IPS-18a (cell line): ENCODE results near the gene SLC34A1.

Experiments used
- H3K27ac ChIP-seq: one replicate; pipeline ENCODE4 v1.5.1; 2013; ENCODE audit warnings: low read length
- H3K27me3 ChIP-seq: one replicate; pipeline ENCODE4 v1.6.1; 2013; ENCODE audit warnings: mild to moderate bottlenecking, low read length; ENCODE audit not compliant: control insufficient read depth, insufficient read depth
- H3K36me3 ChIP-seq: one replicate; pipeline ENCODE4 v1.6.1; 2013; ENCODE audit warnings: low read depth, low read length; ENCODE audit not compliant: control insufficient read depth
- H3K4me1 ChIP-seq: one replicate; pipeline ENCODE4 v1.6.1; 2013; ENCODE audit warnings: low read depth, low read length; ENCODE audit not compliant: control insufficient read depth
- H3K4me3 ChIP-seq: one replicate; pipeline ENCODE4 v1.5.1; 2013; ENCODE audit warnings: low read length
- H3K9ac ChIP-seq: one replicate; pipeline ENCODE4 v1.6.1; 2013; ENCODE audit warnings: mild to moderate bottlenecking, low read length, moderate library complexity
- H3K9me3 ChIP-seq: one replicate; pipeline ENCODE4 v1.6.1; 2013; ENCODE audit warnings: low read depth, low read length; ENCODE audit not compliant: control insufficient read depth

Gene SLC34A1

DNA sequence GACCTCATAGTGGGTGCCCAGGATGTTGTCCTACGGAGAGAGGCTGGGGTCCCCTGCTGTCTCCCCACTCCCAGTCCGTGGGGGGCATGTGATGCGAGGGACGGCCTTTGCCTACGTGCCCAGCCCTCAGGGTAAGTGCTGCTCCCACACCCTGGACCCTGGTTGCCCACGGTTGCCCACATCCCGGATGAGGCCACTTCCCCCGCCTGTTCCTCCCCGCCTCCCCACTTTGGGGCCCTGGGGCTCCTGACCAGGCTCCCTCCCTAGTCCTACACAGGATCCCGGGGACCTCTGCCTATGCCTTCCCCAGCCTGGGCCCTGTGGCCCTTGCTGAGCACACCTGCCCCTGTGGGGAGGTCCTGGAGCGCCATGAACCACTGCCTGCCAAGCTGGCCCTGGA, 1.5 kb downstream of the SLC34A1 start:
- Histone ChIP-seq H3K27ac (no peak overlapping the region), H3K9ac (no peak overlapping the region), H3K36me3 (no peaks in the 10 kb centered on the region), H3K27me3 (peaks cover 17% of the 10 kb centered on the region), H3K9me3 (no peaks in the 10 kb centered on the region), H3K4me3 (no peak overlapping the region), H3K4me1 (no peaks in the 10 kb centered on the region)

GRCh38 chr5:177386542-177386941, 2.3 kb downstream of the SLC34A1 start:
- no peak overlapping the region for H3K9ac ChIP-seq
- no peaks in the 10 kb centered on the region for H3K9me3 ChIP-seq
- H3K4me1 ChIP-seq = no peaks in the 10 kb centered on the region
- peaks cover 17% of the 10 kb centered on the region for H3K27me3 ChIP-seq
- no peaks in the 10 kb centered on the region for H3K36me3 ChIP-seq
- H3K4me3 ChIP-seq = no peak overlapping the region
- no peak overlapping the region for H3K27ac ChIP-seq

GRCh38 chr5:177387405-177387804, 3.2 kb downstream of the SLC34A1 start:
- Histone ChIP-seq H3K9me3 (no peaks in the 10 kb centered on the region), H3K4me3 (no peak overlapping the region), H3K36me3 (no peaks in the 10 kb centered on the region), H3K27ac (no peak overlapping the region), H3K9ac (no peak overlapping the region), H3K27me3 (peaks cover 17% of the 10 kb centered on the region), H3K4me1 (no peaks in the 10 kb centered on the region)

GRCh38 chr5:177388521-177389052, 4.4 kb downstream of the SLC34A1 start:
- Histone ChIP-seq H3K4me1 (no peaks in the 10 kb centered on the region), H3K27ac (no peak overlapping the region), H3K4me3 (no peak overlapping the region), H3K36me3 (no peaks in the 10 kb centered on the region), H3K9ac (no peak overlapping the region), H3K9me3 (no peaks in the 10 kb centered on the region), H3K27me3 (peaks cover 17% of the 10 kb centered on the region)

DNA sequence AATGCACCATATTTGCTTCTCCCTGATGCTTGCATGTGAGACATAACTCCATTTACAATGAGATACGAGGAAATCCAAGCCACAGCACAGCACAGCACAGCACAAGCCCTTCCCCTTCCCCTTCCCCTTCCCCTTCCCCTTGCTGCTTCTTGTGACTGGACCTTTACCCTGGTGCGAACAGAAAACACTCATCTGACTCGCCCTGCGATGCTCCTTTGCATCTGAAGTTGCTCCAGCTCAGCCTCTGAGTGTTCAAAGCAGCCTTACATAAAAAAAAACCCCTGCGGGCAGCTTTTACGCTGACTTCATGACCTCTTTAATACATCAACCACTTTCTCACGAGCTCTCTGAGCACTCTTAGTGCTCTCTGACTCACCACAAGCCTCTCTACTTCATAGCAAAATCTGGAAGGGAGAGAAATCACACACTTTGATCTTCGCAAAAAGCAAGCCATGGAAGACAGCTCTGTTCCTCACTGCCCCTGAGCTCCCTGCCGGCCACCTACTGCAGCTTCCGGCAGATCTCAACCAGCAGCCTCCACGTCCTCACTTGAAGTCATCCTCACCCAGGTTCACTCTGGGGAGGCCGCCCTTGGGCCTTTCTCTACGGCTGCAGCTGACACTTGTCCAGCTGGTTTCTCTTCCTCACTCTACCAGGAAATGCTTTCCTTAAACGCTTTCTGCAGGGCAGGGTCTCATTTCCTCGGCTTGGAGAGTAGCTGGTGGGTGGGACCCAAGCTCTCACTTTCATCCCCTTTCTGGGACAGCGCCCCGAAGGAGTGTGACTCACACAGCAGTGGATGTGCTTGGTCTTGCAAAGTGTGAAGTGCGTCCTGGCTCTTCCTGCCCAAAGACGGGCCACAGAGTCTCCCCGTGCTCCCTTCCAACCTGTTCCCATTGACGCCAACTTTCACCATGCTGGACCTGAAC, 5.3 kb downstream of the SLC34A1 start:
- no peak overlapping the region for H3K9ac ChIP-seq
- no peak overlapping the region for H3K27ac ChIP-seq
- H3K4me1 ChIP-seq = no peaks in the 10 kb centered on the region
- H3K36me3 ChIP-seq = no peaks in the 10 kb centered on the region
- no peaks in the 10 kb centered on the region for H3K9me3 ChIP-seq
- peaks cover 17% of the 10 kb centered on the region for H3K27me3 ChIP-seq
- no peak overlapping the region for H3K4me3 ChIP-seq

GRCh38 chr5:177390363-177391300, 6.4 kb downstream of the SLC34A1 start:
- Histone ChIP-seq H3K36me3 (no peaks in the 10 kb centered on the region), H3K27me3 (peaks cover 17% of the 10 kb centered on the region), H3K4me3 (no peak overlapping the region), H3K4me1 (no peaks in the 10 kb centered on the region), H3K9me3 (no peaks in the 10 kb centered on the region), H3K27ac (no peak overlapping the region), H3K9ac (no peak overlapping the region)

DNA sequence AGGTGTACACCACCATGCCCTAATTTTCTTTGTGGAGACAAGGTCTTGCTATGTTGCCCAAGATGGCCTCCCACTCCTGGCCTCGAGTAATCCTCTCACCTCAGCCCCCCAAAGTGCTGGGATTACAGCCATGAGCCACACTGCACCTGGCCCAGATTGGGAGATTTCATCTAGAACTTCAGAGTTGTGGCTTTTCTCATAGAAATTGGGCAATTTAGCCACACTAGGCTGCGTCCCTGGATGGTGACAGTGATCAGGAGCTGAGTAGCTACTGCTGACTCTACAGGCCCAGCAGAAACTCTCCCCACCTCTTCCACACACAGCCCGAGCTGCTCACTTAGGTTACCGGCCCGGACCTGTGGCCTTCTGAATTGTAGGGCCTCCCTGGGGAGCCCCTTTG, 8.5 kb downstream of the SLC34A1 start:
- H3K36me3 ChIP-seq = no peaks in the 10 kb centered on the region
- no peak overlapping the region for H3K4me3 ChIP-seq
- no peaks in the 10 kb centered on the region for H3K9me3 ChIP-seq
- no peaks in the 10 kb centered on the region for H3K4me1 ChIP-seq
- H3K9ac ChIP-seq = no peak overlapping the region
- H3K27me3 ChIP-seq = peaks cover 17% of the 10 kb centered on the region
- no peak overlapping the region for H3K27ac ChIP-seq

GRCh38 chr5:177393206-177393765, 9.1 kb downstream of the SLC34A1 start:
- Histone ChIP-seq H3K9me3 (no peaks in the 10 kb centered on the region), H3K4me1 (no peaks in the 10 kb centered on the region), H3K27ac (no peak overlapping the region), H3K36me3 (no peaks in the 10 kb centered on the region), H3K4me3 (no peak overlapping the region), H3K9ac (no peak overlapping the region), H3K27me3 (peaks cover 17% of the 10 kb centered on the region)

DNA sequence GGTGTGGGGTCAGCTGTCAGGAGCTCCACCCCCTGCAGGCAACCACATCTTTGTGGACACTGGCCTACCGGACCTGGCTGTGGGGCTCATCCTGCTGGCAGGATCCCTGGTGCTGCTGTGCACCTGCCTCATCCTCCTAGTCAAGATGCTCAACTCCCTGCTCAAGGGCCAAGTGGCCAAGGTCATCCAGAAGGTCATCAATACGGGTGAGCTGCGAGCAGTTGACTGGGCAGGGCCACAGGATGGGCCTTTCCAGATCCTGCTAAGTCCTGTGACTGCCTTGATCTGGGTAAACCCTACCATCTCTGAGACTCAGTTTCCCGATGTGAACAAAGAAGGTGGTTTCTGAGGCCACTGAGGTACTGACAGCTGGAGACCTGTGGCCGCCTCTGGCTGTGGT, 9.8 kb downstream of the SLC34A1 start:
- no peak overlapping the region for H3K27ac ChIP-seq
- no peaks in the 10 kb centered on the region for H3K4me1 ChIP-seq
- H3K4me3 ChIP-seq = no peak overlapping the region
- H3K9me3 ChIP-seq = no peaks in the 10 kb centered on the region
- H3K9ac ChIP-seq = no peak overlapping the region
- H3K27me3 ChIP-seq = peaks cover 13% of the 10 kb centered on the region
- H3K36me3 ChIP-seq = no peaks in the 10 kb centered on the region

- Histone ChIP-seq H3K4me1 (no peaks in the 10 kb centered on the region), H3K36me3 (no peaks in the 10 kb centered on the region), H3K27me3 (peaks cover 6% of the 10 kb centered on the region)
Observed at GRCh38 chr5:177396078-177396477, 11.8 kb downstream of the SLC34A1 start.

DNA sequence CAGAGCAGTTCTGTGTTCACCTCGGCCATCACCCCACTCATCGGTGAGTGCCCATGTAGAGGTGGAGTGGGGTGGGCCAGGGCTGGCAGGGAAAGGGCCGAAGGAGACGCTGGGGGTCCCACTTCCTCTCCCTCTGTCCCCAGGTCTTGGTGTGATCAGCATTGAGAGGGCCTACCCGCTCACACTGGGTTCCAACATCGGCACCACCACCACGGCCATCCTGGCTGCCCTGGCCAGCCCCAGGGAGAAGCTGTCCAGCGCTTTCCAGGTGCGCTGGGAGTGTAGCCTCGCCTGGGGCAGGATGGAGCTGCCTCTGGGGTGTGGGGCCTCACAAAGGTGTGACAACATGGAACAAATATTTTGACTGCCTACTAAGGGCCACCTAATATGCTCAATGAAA, 12.6 kb downstream of the SLC34A1 start:
- H3K9me3 ChIP-seq = no peaks in the 10 kb centered on the region
- no peak overlapping the region for H3K9ac ChIP-seq
- H3K4me3 ChIP-seq = no peak overlapping the region
- no peaks in the 10 kb centered on the region for H3K4me1 ChIP-seq
- H3K27ac ChIP-seq = no peak overlapping the region
- H3K27me3 ChIP-seq = peaks cover 13% of the 10 kb centered on the region
- H3K36me3 ChIP-seq = no peaks in the 10 kb centered on the region

More at GRCh38 chr5:177396078-177396477, 11.8 kb downstream of the SLC34A1 start:
- Histone ChIP-seq H3K4me3 (no peak overlapping the region), H3K9me3 (no peaks in the 10 kb centered on the region), H3K9ac (no peak overlapping the region), H3K27ac (no peak overlapping the region)
